ENCODE results near the gene MMEL1. TPM values are rescaled to one million over a fixed set of nuclear protein-coding genes. Genes with fewer than 3 reads are reported as not detected.
"Not testable (repeated sequence)": the region's sequence is repeated elsewhere in the genome, so short reads cannot be mapped to it uniquely, and the experiment has no call there.

Gene MMEL1
- total and polyA plus RNA-seq, 2 of the 13 experiments (the other 11 are each of a cell fraction or from before 2014, with no cell fraction given), result 0.48 TPM; not detected in 1

- Histone ChIP-seq H3K4me1 (ENCODE audit: insufficient read depth, low read length) (peaks cover 81% of the 10 kb centered on the region), H3K4me2 (ENCODE audit: low read depth, low read length) (peak overlapping the region; percentile 75), H3K4me3 (replicated peaks in 1 of 3; ENCODE audit: insufficient read depth in 1 of 3, low read depth in 2 of 3, low read length in 3 of 3) (0 out of 6 replicates have a peak overlapping the region, but pooled peaks of 1 of the 3 experiments have one; percentile 50), H3K9ac (ENCODE audit: insufficient read depth, low read depth, low read length) (0 out of 2 replicates have a peak overlapping the region, but pooled peaks have one; percentile 18), H3K9me3 (ENCODE audit: low read length) (peaks cover 11% of the 10 kb centered on the region), H3K27ac (ENCODE audit: extremely low read length, insufficient read depth, low read length) (peak overlapping the region; percentile 54)
- WGBS (ENCODE audit: low lambda C conversion rate), result 78% methylated on average over 12 of the region's 23 CpGs
- BruUV-seq (replicated peaks); H3K27me3 ChIP-seq (ENCODE audit: control insufficient read depth in 1 of 2, insufficient read depth in 2 of 2, low read length in 2 of 2); FAIRE-seq; H2AFZ ChIP-seq (ENCODE audit: low read length); intact Hi-C loops (cut with micrococcal nuclease; ENCODE audit: unreplicated experiment); H3K79me2 ChIP-seq (ENCODE audit: insufficient read depth, low read length); H4K20me1 ChIP-seq (ENCODE audit: insufficient read depth, low read length); DNase-seq (ENCODE audit: low spot score); ATAC-seq; in situ Hi-C loops (cut with HindIII; ENCODE audit: extremely low pct_ligation_motif_present, low pct_unique_long_range_greater_than_20kb); H3K36me3 ChIP-seq (replicated peaks in 1 of 2; ENCODE audit: control insufficient read depth in 1 of 2, insufficient read depth in 2 of 2, low read length in 2 of 2): not testable (repeated sequence)
- TF ChIP-seq ZBTB42 (CRISPR knock-in tag; IDR thresholded peaks at IDR 0.05) (0 out of 2 replicates have a peak, but pooled peaks have one; percentile 19), ZBTB38 (CRISPR knock-in tag; IDR thresholded peaks at IDR 0.05) (0 out of 2 replicates have a peak, but pooled peaks have one; percentile 7)
- CTCF ChIA-PET (ENCODE audit: low intra/inter-chr PET ratio, low total read pairs), result interaction anchor here (1.0 kb wide), 1 partner anchor 20 kb away, joined by 3 read pairs; no protein-coding TSS in a partner anchor
- POLR2A ChIA-PET, result interaction anchor here (0.7 to 1.5 kb wide), 8 partner anchors 8 to 51 kb away, joined by 3 to 12 read pairs (median 5); partner anchors contain the start of genes PANK4 and TNFRSF14
These were observed 55.2 kb downstream of the MMEL1 start for GRCh38 chr1:2577565-2578075.

- peak overlapping the region; percentile 58 for H3K9ac ChIP-seq (ENCODE audit: insufficient read depth, low read depth, low read length)
- peaks cover 79% of the 10 kb centered on the region for H3K4me1 ChIP-seq (ENCODE audit: insufficient read depth, low read length)
- H2AFZ ChIP-seq (ENCODE audit: low read length), result no peak overlapping the region
- peaks cover 0 to 6% of the 10 kb centered on the region in 2 experiments; a peak in 1 of 5 replicates for H3K27me3 ChIP-seq (ENCODE audit: control insufficient read depth in 1 of 2, insufficient read depth in 2 of 2, low read length in 2 of 2)
- no peaks in the 10 kb centered on the region for H3K79me2 ChIP-seq (ENCODE audit: insufficient read depth, low read length)
- ATAC-seq (peak; percentile 78), FAIRE-seq (peak; percentile 79), DNase-seq (ENCODE audit: low spot score) (peak; percentile 78)
- H3K4me3 ChIP-seq (replicated peaks in 1 of 3; ENCODE audit: insufficient read depth in 1 of 3, low read depth in 2 of 3, low read length in 3 of 3), result peak overlapping the region; percentile 39 to 67 (median 42); a peak in 5 of 6 replicates
- in situ Hi-C loops (cut with HindIII; ENCODE audit: extremely low pct_ligation_motif_present, low pct_unique_long_range_greater_than_20kb), result no loop called here
- CTCF ChIA-PET (ENCODE audit: low intra/inter-chr PET ratio, low total read pairs), result no interaction called here
- H3K4me2 ChIP-seq (ENCODE audit: low read depth, low read length), result peak overlapping the region; percentile 78
- no TSS peak for BruUV-seq (replicated peaks)
- POLR2A ChIA-PET, result interaction anchor here (0.8 to 1.5 kb wide), 5 partner anchors 10 to 64 kb away, joined by 3 to 8 read pairs (median 4); partner anchors contain the start of gene TNFRSF14
- H3K36me3 ChIP-seq (replicated peaks in 1 of 2; ENCODE audit: control insufficient read depth in 1 of 2, insufficient read depth in 2 of 2, low read length in 2 of 2), result no peaks in the 10 kb centered on the region
- intact Hi-C loops (cut with micrococcal nuclease; ENCODE audit: unreplicated experiment), result no loop called here
- 0% methylated on average over 7 of the region's 23 CpGs for WGBS (ENCODE audit: low lambda C conversion rate)
- H4K20me1 ChIP-seq (ENCODE audit: insufficient read depth, low read length), result no peaks in the 10 kb centered on the region
- H3K27ac ChIP-seq (ENCODE audit: extremely low read length, insufficient read depth, low read length), result peak overlapping the region; percentile 58
- peaks cover 11% of the 10 kb centered on the region for H3K9me3 ChIP-seq (ENCODE audit: low read length)
- 0 out of 2 replicates have a peak, but pooled peaks have one; percentile 24 for TF ChIP-seq MED13 (CRISPR knock-in tag; IDR thresholded peaks at IDR 0.05)
- no peak for TF ChIP-seq RAD51 (IDR thresholded peaks at IDR 0.05; ENCODE audit: borderline replicate concordance)
- TF ChIP-seq SAP130 (CRISPR knock-in tag; IDR thresholded peaks at IDR 0.05; ENCODE audit: low read depth), result peak; percentile 89
- TF ChIP-seq THRA (CRISPR knock-in tag; IDR thresholded peaks at IDR 0.05; ENCODE audit: borderline replicate concordance), result peak; percentile 87; the same call in 1 of the 2 replicates
- no peak for TF ChIP-seq KDM1A (CRISPR knock-in tag; IDR thresholded peaks at IDR 0.05)
- no peak for TF ChIP-seq ZNF468 (CRISPR knock-in tag; IDR thresholded peaks at IDR 0.05)
- TF ChIP-seq ZNF510 (CRISPR knock-in tag; IDR thresholded peaks at IDR 0.05; ENCODE audit: low read depth), result no peak
- 0 out of 2 replicates have a peak, but pooled peaks have one; percentile 62 for TF ChIP-seq HMG20B (CRISPR knock-in tag; conservative IDR thresholded peaks at IDR 0.05)
- 0 out of 2 replicates have a peak, but pooled peaks have one; percentile 28 for TF ChIP-seq JUND (CRISPR knock-in tag; IDR thresholded peaks at IDR 0.05)
- 0 out of 2 replicates have a peak, but pooled peaks have one; percentile 6 for TF ChIP-seq ZNF263 (CRISPR knock-in tag; IDR thresholded peaks at IDR 0.05)
- TF ChIP-seq ZFX (CRISPR knock-in tag; IDR thresholded peaks at IDR 0.05; ENCODE audit: low read depth), result peak; percentile 49
- peak; percentile 80; the same call in 1 of the 2 replicates for TF ChIP-seq FOXO1 (CRISPR knock-in tag; IDR thresholded peaks at IDR 0.05)
- no peak for TF ChIP-seq SP140L (CRISPR knock-in tag; IDR thresholded peaks at IDR 0.05; ENCODE audit: borderline replicate concordance)
These were observed 56.8 kb downstream of the MMEL1 start for GRCh38 chr1:2575801-2576663.

Data from HepG2 (cell line).